Urothelium cell line (cell line): ENCODE results near the gene ASB6.

Source experiments
- DNase-seq: peaks from one replicate; pipeline ENCODE4 v3.0.0; 2011; ENCODE audit warnings: low spot score, mixed read lengths
- FAIRE-seq: peaks from 2 replicates; lab custom pipeline; 2011; peaks lifted over from hg19 to GRCh38; lab: Jason Lieb, UNC

ASB6 gene

DNA sequence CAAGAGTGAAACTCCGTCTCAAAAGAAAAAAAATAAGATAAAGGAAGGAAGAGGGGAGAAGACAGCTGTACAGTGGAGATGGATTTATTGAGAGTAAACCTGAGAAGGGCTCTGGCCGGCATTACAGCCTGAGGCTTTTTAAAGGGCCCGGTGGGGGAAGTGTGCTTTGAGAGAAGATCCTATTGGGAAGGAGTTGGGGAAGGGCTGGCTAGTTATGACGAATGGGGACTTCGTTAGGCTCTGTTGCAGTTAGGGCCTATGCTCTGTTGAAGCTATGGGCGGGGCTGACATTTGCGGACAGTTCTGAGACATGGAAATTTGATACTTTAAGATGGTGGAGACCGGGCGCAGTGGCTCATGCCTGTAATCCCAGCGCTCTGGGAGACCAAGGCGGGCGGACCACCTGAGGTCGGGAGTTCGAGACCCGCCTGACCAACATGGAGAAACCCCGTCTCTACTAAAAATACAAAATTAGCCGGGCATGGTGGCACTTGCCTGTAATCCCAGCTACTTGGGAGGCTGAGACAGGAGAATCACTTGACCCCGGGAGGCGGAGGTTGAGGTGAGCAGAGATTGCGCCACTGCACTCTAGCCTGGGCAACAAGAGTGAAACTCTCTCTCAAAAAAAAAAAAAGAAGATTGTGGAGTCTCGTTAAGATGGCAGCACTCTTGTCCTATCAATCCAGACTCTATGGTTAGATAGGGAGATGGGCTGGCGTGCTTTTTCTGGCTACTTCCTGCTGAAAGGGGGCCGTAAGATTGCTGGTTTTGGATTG, 54.3 kb downstream of the ASB6 start:
- DNase-seq (no peak), FAIRE-seq (no peak)

DNA sequence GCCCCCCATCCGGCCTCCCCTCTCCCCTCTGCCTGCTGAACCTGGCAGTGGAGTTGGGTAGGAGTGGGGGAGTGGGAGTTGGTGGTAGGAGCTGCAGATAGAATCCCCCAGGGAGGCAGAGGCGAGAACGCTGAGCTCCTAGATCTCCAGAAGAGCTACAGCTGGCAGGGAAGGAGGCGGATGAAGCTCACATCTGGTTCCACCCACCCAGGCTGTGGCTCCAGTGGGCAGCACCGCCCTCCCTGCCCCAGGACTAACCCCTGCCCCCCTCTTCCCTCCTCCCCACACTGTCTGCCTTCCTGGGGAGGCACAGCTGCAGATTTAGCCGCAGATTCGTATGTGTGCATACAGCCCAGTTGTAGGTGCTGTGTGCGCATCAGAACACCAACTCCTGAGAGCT, 55.3 kb downstream of the ASB6 start:
- FAIRE-seq, result no peak
- no peak for DNase-seq

GRCh38 chr9:129586245-129586644, 55.7 kb downstream of the ASB6 start:
- DNase-seq, result no peak
- no peak for FAIRE-seq

GRCh38 chr9:129585352-129585751, 56.6 kb downstream of the ASB6 start:
- FAIRE-seq (no peak), DNase-seq (no peak)
